NCI-H2029 (cell line): ENCODE results near the gene ARHGAP29.
A peak's percentile ranks its signal among the peaks of the same experiment; 100 is the strongest.

ENCODE experiments used
- DNase-seq: peaks from one replicate; lab custom pipeline; 2025; lab: John Stamatoyannopoulos, UW

Gene ARHGAP29

DNA sequence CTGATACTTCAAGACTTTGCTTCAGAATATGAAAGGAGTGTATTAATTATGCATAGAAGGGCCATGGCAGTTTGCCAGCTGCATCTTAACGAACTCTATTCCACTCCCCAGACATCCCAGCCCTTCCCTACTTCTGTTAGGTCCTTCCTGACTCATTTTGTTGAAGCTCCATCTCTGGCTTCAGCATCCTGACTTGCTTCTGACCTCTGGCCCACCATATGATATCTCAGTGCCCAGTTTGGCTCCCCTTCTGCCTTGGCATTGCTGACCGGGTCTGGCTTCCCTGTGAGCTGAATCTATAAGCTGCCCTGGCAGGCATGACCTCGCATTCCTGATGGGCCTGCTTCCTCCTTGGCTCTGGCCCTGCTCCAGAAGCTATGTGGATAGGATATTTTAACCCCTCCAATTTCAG lies 27.6 kb upstream of the ARHGAP29 start:
- DNase-seq: no peak

- no peak for DNase-seq
These were observed 23.4 kb upstream of the ARHGAP29 start for GRCh38 chr1:94260635-94261387.

DNA sequence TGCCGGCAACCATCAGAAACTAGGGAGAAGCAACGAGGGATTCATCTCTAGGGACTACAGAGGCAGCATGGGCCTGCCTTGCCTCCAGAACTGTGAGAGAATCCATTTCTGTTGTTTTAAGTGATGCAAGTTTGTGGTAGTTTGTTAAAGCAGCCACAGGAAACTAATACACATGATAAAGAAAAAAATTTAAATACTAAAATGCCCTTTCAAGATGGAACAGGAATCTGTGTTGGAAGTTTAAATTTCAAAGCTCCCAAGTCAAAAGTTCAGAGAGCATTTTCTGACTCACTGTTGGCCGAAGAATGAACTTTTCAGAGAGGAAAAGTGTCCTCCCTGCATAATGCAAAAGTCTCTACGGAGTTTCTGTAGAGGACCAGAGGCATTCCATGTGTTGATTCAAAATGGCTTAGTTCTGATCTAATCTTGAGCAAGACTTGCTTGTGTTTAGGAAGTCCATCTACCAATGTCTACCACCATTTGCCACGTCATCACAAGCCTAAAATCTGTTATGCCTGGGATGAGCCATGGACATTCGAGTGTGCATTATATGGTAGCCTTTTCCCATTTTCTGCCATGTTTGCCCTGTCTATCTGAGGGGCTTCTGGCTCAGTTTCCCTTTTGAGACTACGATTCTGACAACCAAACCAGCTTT lies 22.4 kb upstream of the ARHGAP29 start:
- DNase-seq: no peak

DNA sequence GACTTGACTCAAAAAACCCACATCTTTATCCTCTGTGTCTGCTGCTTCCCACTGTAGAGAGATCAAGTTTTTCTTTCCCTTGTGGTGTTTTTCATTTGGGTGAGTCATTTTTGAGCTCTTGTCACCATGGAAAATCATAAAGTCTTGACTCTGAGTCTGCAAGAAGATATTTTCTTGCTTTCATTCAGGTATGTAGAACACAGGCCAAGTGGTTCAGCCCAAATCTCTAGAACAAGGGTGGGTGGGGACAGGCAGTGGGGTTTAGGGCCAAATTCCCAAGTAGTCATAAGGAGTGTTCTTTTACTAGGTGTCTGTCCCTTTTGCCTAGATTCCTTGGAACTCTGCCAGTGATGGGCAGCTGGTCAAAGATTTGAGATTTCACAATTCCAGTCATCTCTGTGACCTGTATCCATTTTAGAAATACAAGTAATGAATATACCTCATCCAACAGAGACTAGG lies 21.5 kb upstream of the ARHGAP29 start:
- DNase-seq: peak; percentile 26

- no peak for DNase-seq
These were observed 20.1 kb upstream of the ARHGAP29 start for GRCh38 chr1:94257444-94257843.

GRCh38 chr1:94255476-94255875 lies 18.1 kb upstream of the ARHGAP29 start:
- no peak for DNase-seq

- DNase-seq: no peak
These were observed 16.9 kb upstream of the ARHGAP29 start for GRCh38 chr1:94254073-94254810.

DNA sequence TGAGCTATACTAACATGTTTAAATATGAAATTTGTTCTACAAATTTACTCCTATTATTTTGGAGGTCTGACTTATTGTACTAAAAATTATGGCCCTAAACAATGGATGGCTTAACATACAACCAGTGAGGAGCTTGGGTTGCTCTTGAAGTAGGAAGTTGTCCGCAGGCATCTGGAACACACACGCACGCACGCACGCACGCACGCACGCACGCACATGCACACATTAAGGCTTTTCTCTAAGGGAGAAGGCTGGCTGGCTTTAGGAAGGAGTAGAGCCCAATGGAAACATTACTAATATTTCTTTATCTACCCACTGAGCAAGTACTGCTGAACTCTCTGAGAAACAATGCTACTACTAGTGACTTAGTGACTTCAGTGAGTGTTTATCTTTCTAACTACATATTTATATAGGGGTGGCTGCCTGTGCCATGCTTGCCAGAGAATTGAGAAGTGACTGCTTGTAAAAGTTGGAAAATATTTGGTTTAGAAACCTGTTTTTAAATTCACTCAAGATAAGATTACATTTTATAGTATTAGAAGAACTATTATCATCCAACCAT lies 16.2 kb upstream of the ARHGAP29 start:
- no peak for DNase-seq

- DNase-seq: no peak
These were observed 13.0 kb upstream of the ARHGAP29 start for GRCh38 chr1:94250341-94250740.

- no peak for DNase-seq
These were observed 11.7 kb upstream of the ARHGAP29 start for GRCh38 chr1:94248956-94249688.

- peak; percentile 59 for DNase-seq
These were observed 10.0 kb upstream of the ARHGAP29 start for GRCh38 chr1:94247138-94248094.

- no peak for DNase-seq
These were observed 9.3 kb upstream of the ARHGAP29 start for GRCh38 chr1:94246692-94247137.

GRCh38 chr1:94245747-94246438 lies 8.5 kb upstream of the ARHGAP29 start:
- DNase-seq: no peak

- no peak for DNase-seq
These were observed 7.4 kb upstream of the ARHGAP29 start for GRCh38 chr1:94244816-94245215.

GRCh38 chr1:94243665-94244064 lies 6.3 kb upstream of the ARHGAP29 start:
- DNase-seq: no peak

- DNase-seq: peak; percentile 17
These were observed 3.4 kb upstream of the ARHGAP29 start for GRCh38 chr1:94240822-94241221.

DNA sequence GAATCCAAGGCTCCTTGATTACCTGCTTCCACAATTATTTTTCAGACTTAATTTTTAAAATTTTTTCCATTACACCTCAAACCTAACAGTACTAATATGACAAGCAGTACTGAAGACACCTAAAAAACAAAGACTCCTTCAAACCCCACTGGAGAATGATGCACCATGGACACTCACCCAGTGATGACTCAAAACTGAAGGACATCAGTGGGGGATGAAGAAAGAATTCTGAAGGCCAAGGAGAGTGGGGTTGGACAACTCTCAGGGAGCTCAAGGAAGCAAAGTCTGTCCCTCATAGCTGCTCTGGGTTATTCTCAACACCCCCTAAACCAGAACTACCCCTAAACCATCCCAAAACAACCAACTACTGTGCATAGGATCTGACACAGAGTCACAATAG lies 2.4 kb upstream of the ARHGAP29 start:
- no peak for DNase-seq

GRCh38 chr1:94239051-94239450 lies 1.7 kb upstream of the ARHGAP29 start:
- DNase-seq: no peak

DNA sequence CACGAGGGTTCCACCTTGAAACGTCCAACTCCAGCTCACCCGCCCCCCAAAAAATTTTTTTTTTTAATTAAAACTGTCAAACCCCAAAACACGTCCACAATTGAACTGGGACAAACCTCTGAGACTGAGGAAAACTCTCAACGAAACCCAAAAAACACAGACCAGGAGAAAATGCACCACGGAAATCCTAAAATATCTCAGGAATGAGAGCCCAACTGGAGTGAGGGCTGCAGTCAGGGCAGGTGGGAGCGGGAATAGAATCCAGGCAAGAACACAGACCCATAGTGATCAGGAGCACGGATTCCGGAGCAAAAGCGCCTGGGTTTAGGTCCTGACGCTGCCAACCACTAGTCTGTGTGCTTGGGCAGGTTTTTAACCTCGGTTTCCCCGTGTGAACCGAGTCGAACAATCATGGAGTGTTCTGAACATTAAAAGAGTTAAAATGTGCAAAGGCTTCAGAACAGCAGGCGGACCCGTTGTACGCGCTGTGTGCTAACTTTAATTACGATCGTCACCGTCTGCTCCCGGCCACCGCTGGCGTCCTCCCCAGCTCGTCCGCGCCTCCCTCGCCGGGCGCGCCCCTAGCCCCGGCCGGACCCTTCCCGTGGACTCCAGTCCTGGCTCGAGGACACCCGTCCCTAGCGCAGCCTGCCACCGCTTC lies 624 bp downstream of the ARHGAP29 start:
- peak; percentile 36 for DNase-seq
